Measurements from ENCODE around the gene PLCB1. TPM values are rescaled to one million over a fixed set of nuclear protein-coding genes. Genes with fewer than 3 reads are reported as not detected.
"Not testable (repeated sequence)": the region's sequence is repeated elsewhere in the genome, so short reads cannot be mapped to it uniquely, and the experiment has no call there.

The PLCB1 gene
- total RNA-seq, 1 donor from 2014 or later = 16.2 TPM

- H3K9me3 Mint-ChIP-seq (ENCODE audit: low read depth) = no peaks in the 10 kb centered on the region
- TF ChIP-seq, protein P1, sequence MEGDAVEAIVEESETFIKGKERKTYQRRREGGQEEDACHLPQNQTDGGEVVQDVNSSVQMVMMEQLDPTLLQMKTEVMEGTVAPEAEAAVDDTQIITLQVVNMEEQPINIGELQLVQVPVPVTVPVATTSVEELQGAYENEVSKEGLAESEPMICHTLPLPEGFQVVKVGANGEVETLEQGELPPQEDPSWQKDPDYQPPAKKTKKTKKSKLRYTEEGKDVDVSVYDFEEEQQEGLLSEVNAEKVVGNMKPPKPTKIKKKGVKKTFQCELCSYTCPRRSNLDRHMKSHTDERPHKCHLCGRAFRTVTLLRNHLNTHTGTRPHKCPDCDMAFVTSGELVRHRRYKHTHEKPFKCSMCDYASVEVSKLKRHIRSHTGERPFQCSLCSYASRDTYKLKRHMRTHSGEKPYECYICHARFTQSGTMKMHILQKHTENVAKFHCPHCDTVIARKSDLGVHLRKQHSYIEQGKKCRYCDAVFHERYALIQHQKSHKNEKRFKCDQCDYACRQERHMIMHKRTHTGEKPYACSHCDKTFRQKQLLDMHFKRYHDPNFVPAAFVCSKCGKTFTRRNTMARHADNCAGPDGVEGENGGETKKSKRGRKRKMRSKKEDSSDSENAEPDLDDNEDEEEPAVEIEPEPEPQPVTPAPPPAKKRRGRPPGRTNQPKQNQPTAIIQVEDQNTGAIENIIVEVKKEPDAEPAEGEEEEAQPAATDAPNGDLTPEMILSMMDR (IDR thresholded peaks at IDR 0.05; ENCODE audit: unreplicated experiment) = no peak
- no peaks in the 10 kb centered on the region for H3K36me3 Mint-ChIP-seq (ENCODE audit: insufficient read depth)
- H3K27ac Mint-ChIP-seq = no peak overlapping the region
- no peak for DNase-seq (ENCODE audit: low spot score, unreplicated experiment)
- no peaks in the 10 kb centered on the region for H3K27me3 Mint-ChIP-seq
- H3K4me1 Mint-ChIP-seq (ENCODE audit: low read depth) = peaks cover 3% of the 10 kb centered on the region
- H3K4me3 Mint-ChIP-seq (ENCODE audit: low read depth) = no peak overlapping the region
Measured at GRCh38 chr20:8811801-8812594, 679.9 kb downstream of the PLCB1 start.

DNA sequence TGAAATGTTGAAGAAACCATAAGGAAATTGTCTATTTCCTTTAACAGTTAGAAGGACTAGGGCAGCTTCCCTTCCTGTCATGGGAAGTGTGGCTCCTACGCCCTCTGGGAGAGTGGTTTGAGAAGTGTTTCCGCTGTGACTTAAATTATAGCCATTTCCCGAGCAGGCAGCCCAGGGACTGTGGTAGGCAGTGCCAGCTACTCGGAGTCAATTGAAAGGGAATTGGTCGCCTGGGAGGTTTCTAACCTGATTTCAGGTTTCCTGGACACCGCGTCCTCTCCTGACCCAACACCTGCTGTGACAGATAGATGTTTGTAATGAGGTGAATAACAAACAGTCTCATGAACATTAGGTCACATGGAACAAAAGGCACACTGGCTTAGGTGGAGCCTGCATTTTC lies 680.8 kb downstream of the PLCB1 start:
- Mint-ChIP-seq H3K4me3 (ENCODE audit: low read depth) (no peak overlapping the region), H3K27ac (no peak overlapping the region), H3K9me3 (ENCODE audit: low read depth) (no peaks in the 10 kb centered on the region), H3K36me3 (ENCODE audit: insufficient read depth) (no peaks in the 10 kb centered on the region), H3K4me1 (ENCODE audit: low read depth) (peaks cover 3% of the 10 kb centered on the region), H3K27me3 (no peaks in the 10 kb centered on the region)
- no peak for DNase-seq (ENCODE audit: low spot score, unreplicated experiment)
- TF ChIP-seq, protein P1 (IDR thresholded peaks at IDR 0.05; ENCODE audit: unreplicated experiment) = no peak

DNA sequence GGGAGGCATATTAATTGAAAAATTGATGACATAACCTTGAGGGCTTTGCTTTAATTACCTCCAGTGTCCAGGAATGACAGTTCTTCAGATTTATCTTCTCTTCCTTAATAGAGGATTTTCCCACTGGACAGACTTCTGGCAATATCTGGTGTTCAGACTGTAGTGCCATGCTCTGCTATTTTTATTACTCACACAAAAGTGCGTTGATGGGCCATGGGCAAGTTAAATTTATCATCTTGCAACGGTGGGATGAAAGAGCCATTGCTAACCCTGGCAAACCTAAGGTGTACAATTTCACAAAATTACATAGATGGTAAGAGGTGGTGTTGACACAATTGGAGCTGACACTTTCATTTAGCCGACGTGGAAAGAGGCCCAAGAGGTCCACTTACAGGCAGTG lies 683.1 kb downstream of the PLCB1 start:
- Mint-ChIP-seq H3K9me3 (ENCODE audit: low read depth) (no peaks in the 10 kb centered on the region), H3K4me1 (ENCODE audit: low read depth) (no peaks in the 10 kb centered on the region)
- TF ChIP-seq, protein P1 (IDR thresholded peaks at IDR 0.05; ENCODE audit: unreplicated experiment) = no peak

GRCh38 chr20:8829256-8829655 lies 697.2 kb downstream of the PLCB1 start:
- peaks cover 9% of the 10 kb centered on the region for H3K9me3 Mint-ChIP-seq (ENCODE audit: low read depth)
- H3K36me3 Mint-ChIP-seq (ENCODE audit: insufficient read depth) = no peaks in the 10 kb centered on the region
- TF ChIP-seq, protein P1 (IDR thresholded peaks at IDR 0.05; ENCODE audit: unreplicated experiment) = peak; percentile 38
- H3K4me1 Mint-ChIP-seq (ENCODE audit: low read depth) = no peaks in the 10 kb centered on the region
- no peak for DNase-seq (ENCODE audit: low spot score, unreplicated experiment)
- no peaks in the 10 kb centered on the region for H3K27me3 Mint-ChIP-seq
- H3K4me3 Mint-ChIP-seq (ENCODE audit: low read depth) = no peak overlapping the region
- no peak overlapping the region for H3K27ac Mint-ChIP-seq

More for the DNA sequence above, 683.1 kb downstream of the PLCB1 start:
- no peak for DNase-seq (ENCODE audit: low spot score, unreplicated experiment)
- Mint-ChIP-seq H3K4me3 (ENCODE audit: low read depth) (no peak overlapping the region), H3K27me3 (no peaks in the 10 kb centered on the region), H3K27ac (no peak overlapping the region), H3K36me3 (ENCODE audit: insufficient read depth) (no peaks in the 10 kb centered on the region)

GRCh38 chr20:8834294-8834693 lies 702.2 kb downstream of the PLCB1 start:
- H3K4me1 Mint-ChIP-seq (ENCODE audit: low read depth); H3K27ac Mint-ChIP-seq; H3K36me3 Mint-ChIP-seq (ENCODE audit: insufficient read depth); H3K27me3 Mint-ChIP-seq; H3K4me3 Mint-ChIP-seq (ENCODE audit: low read depth); H3K9me3 Mint-ChIP-seq (ENCODE audit: low read depth); DNase-seq (ENCODE audit: low spot score, unreplicated experiment): not testable (repeated sequence)

- Mint-ChIP-seq H3K9me3 (ENCODE audit: low read depth) (peaks cover 10% of the 10 kb centered on the region), H3K4me3 (ENCODE audit: low read depth) (no peak overlapping the region), H3K27me3 (no peaks in the 10 kb centered on the region), H3K36me3 (ENCODE audit: insufficient read depth) (no peaks in the 10 kb centered on the region), H3K4me1 (ENCODE audit: low read depth) (no peaks in the 10 kb centered on the region), H3K27ac (no peak overlapping the region)
- TF ChIP-seq, protein P1 (IDR thresholded peaks at IDR 0.05; ENCODE audit: unreplicated experiment) = no peak
- DNase-seq (ENCODE audit: low spot score, unreplicated experiment) = no peak
Measured at GRCh38 chr20:8834851-8835250, 702.8 kb downstream of the PLCB1 start.

All from progenitor cell of endocrine pancreas (in vitro differentiated cells).